Right ventricle myocardium superior (tissue), 1 donor: ENCODE measurements around the gene FOXK2. TPM values are rescaled to one million over a fixed set of nuclear protein-coding genes. Genes with fewer than 3 reads are reported as not detected.
A peak's percentile ranks its signal among the peaks of the same experiment; 100 is the strongest.

ENCODE experiments used
- ATAC-seq: fragments of 200-7000 bp; cut with Tn5 transposase; one replicate; pipeline ENCODE4 v1.9.1; 2020; ENCODE audit warnings: mild to moderate bottlenecking; ENCODE audit not compliant: poor library complexity
- DNase-seq: peaks from one replicate; pipeline ENCODE4 v3.0.0-alpha.2; 2020
- intact Hi-C: fragments of 100-400 bp; cut with DNase I; formaldehyde crosslinking; loops from one replicate; pipeline ENCODE4 v1.11.2; 2022
- long read RNA-seq: library from polyadenylated mRNA; unstranded; transcript quantifications from one replicate; pipeline ENCODE4 v2.0.0, GENCODE V29; 2021
- total RNA-seq: library from RNA; stranded (reverse); fragmentation: NEBNext Ultra II Directional; extraction: Animal tissue kit (Norgen Biotek cat#: 25700); gene quantifications from one replicate; pipeline ENCODE4 v1.2.1, GENCODE V29; 2021
- donor health status: DM: no; HTN: yes; CAD: no; lungs with severe emphysema.

FOXK2 gene
- total RNA-seq = 34.3 TPM
- long read RNA-seq, full-length matches to known transcripts = 44 of 73 reads
- long read RNA-seq, partial matches to known transcripts = 26 of 73 reads
- long read RNA-seq, other reads (novel, unspliced or antisense) = 3 of 73 reads

DNA sequence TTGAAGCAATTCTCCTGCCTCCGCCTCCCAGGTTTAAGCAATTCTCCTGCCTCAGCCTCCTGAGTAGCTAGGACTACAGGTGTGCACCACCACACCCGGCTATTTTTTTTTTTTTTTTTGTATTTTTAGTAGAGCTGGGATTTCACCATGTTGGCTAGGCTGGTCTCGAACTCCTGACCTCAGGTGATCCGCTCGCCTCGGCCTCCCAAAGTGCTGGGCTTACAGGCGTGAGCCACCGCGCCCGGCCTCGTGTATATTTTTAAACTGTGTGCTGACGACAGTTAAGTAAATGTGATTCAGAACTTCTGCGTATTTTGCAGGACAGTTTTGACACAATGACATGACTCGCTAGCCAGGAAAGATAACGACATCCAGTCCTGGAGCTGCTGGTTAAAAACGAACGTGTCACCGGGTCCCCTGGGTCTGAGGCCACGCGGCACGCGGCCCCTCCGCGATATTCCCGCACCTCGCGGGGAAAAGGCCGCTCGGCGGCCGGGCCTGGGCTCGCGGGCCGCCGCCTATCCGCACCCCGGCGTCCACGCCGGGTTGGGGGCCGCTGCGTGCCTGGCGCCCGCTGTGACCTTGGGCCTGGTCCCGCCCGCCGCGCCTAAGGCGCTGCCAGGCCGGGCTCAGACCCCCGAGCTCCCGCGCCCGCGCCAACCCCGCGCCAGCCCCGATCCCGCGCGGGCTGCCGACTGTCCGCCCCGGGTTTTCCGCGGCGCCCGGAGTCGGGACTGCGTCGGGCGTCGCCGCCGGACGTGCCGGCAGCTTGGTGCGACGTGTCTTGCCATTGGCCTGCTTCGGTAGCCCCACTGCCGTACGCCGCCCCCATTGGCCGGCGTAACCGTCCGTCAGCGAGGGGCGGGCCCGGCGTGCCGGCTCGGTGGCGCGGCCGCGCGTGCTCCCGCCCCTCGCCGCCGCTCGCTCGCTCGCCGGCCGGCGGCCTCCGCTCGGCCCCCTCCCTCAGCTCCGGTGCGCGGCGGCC is at the start of gene FOXK2:
FOXK2 (plus strand) TSS at position 907 of the 985 bp plus-strand sequence. CDS start 157 bp downstream, outside the sequence.
- peak; percentile 98 for ATAC-seq
- peak; percentile 95 for DNase-seq
- intact Hi-C loops = no loop called here

DNA sequence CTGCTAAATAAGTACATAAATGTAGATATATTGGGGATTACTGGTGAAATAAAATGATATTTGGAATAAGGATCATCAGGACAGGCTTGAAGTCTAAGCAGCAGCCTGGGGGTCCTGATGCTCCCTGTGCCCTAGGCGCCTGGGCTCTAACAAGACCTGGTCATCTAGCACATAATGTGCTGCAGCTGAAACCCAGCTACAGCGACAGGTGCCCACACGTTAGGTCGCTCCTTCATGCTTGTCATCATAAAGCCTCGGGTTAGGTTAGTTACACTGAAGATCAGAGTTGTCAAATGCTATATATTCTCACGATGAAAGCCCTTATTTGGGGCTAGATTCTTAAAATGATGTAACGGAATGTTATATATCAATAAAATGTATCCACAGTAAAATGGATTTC is 49.5 kb upstream of the FOXK2 start:
- intact Hi-C loops = no loop called here
- DNase-seq (no peak), ATAC-seq (no peak)

DNA sequence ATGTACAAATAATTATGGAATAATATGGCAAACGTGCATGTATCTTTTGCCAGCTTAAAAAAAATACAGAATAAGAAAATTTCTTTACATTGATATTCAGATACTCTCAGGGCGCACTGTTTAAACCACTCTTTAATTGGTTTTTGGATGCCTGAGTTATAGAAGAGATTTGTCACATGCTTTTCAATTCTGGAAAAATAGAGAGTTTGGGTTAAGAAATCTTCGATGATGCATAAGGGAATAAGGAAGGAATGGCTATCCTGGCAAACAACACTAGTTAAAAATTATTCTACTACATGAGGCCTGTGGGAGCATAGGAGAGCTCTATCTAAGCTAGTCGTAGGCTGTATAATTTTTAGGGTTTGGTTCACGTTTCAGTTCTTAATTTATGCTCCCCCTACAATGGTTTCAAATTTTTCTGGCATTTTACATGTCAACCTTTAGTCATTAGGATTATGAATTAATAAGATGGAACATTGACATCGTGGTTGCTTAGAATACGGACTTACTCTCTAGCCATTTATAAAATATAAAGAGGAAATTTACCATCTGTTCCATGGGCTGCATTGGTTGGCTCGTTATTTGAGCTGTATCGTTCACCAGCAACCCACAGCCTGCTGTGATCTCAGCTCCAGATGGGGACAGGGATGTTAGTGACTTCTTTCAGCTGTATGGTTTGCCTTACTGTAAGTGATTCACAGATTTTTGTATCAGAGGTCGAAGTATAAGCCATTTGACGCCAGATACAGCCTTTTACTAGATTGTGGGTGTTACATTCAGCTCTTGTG is 45.1 kb upstream of the FOXK2 start:
- intact Hi-C loops = no loop called here
- ATAC-seq = no peak
- no peak for DNase-seq

DNA sequence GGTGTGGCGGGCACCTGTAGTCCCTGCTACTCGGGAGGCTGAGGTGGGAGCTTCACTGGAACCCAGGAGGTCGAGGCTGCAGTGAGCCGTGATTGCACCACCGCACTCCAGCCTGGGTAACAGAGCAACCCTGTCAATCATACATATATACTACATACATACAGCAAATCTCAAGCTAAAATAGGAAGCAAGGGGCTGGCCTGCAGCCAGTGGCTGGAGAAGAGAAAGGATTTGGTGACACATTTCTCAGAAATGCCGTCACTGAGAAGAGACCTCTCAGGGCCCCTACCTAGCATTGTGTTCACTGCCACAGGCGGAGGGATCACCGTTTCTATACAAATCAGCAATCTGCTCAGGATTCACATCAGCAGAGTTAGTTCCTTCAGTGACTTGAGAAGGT is 44.1 kb upstream of the FOXK2 start:
- intact Hi-C loops = no loop called here
- ATAC-seq (no peak), DNase-seq (no peak)

DNA sequence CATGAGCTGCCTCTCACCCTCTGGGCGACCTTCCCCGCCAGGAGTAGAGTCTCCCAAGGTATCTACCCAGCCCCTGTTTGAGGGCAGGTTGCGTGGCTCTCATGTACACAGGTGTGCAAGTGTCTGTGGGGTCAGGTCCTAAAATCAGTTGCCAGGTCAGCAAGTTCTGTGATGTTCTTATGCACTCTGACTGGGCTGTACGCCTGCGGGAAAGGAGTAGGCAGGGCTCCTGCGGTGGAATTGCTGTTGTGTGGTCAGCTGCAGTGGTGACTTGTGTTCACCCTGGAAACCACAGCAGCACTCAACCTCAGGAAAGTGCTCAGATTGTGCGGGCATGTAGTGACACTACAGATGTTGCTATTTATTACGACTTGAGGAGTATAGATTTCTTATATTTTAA is 41.6 kb upstream of the FOXK2 start:
- DNase-seq = no peak
- intact Hi-C loops = no loop called here
- ATAC-seq = no peak

DNA sequence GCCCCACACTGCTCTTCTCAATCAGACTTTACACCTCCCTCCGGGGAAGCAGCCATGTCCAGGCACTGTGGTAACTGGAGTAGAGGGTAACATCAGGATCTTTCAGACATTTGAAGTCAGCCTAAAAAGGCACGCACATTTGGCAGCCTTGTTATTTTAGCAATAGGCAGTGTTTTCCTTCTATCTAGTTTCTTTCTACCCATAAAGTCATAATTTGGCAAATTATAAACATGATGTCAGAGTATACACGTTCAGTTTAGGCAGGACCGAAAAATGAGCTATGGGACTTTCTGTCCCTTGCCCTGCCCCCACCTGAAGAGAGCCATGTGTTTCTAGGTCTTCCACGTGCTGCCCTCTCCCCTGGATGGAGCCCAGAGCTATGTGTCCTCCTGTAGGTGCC is 39.9 kb upstream of the FOXK2 start:
- DNase-seq = no peak
- no peak for ATAC-seq
- intact Hi-C loops = no loop called here

DNA sequence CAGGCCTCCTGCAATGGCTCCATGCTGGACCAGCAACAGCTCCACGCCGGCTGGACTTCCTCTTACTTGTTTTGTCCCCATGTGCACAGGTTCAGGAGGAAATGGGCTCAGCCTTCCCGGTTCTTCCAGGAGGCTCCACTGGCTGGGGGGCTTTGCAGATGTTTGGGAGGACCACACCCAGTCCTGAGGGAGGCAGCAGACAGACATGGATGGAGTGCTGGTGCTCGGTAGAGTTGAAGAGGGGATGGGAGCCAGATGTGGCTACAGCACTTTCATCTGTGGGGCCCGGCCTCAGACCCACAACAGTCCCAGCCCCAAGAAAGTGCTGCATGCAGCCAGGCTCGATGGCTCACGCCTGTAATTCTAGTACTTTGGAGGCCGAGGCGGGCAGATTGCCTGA is 39.2 kb upstream of the FOXK2 start:
- no peak for ATAC-seq

DNA sequence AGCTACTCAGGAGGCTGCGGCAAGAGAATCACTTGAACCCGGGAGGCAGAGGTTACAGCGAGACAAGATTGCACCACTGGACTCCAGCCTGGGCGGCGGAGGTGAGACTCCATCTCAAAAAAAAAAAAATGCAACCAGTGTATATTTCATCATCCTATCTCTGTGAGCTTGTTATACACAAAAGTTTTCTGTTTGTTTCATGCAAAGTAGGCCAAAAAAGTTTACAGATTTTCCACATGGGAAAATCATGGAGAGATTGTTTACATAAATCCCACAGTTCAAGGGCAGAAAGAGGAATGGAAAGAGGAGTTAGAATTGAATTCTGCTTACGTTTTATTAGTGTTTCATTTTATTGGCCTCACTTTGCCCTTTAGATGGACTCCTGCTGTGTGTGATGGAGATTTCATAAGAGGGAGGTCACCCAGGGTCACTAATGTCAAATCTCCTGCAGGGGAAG is 36.3 kb upstream of the FOXK2 start:
- ATAC-seq = no peak
- intact Hi-C loops = no loop called here

More for the DNA sequence above, 39.2 kb upstream of the FOXK2 start:
- no peak for DNase-seq
- intact Hi-C loops = no loop called here

DNA sequence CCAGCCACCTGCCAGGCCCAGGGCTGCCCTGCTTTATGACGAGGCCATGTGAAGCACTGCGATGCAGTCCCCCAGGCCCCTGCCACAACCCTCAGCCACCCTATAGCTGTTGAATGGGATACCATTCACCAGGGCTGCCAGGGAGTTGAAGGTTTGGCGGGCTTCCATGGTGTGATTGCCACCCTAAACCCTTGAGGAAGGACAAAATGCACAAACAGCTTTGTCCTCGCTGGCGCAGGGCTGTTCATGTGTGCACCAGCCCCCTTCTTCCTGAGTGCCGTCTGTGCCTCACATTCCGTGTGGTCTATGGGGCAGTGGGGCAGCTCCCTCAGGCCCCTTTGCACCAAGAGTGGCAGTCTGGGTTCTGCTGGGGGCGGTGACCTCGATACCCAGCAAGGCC is 35.7 kb upstream of the FOXK2 start:
- DNase-seq (no peak), ATAC-seq (peak; percentile 50)
- intact Hi-C loops = no loop called here

More for the DNA sequence above, 36.3 kb upstream of the FOXK2 start:
- no peak for DNase-seq

DNA sequence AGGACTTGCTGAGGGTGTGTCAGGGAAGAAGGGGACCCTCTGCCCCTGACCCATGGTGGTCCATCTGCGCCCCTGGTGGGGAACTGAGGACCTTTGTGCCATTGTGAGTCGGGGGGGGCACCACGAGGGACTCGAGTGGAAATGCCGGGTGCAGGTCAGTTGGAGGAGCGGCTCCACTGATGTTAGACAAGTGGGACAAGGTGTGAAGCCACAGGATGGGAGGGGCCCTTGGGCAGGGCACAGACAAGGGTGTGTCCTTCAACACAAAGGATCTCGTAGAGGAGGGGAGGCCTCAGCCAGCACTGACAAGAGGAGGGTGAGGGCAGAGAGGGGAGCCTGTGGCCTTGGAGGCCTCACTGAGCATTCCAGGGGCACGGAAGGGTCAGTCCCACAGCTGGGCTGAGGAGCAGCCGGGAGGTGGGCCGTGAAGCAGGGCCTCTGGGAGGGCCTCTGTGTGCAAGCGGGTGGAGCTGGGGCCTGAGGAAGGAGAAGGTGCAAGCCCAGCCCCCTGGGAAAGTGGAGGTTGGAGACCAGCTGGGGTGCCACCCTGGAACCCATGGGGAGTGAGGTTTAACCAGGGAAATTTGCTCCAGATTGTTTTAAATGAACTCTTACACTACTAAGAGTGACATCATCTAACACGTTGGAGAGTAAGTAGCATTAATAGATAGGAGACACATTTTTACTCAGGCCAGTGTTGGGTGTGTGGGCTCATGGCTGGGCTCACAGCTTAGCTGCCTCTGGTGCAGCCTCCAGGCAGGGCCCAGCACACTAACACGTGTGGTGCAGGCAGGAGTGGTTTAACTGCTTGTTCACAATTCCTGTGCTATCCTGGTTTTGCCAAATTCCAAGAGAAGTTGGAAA is 33.1 kb upstream of the FOXK2 start:
- ATAC-seq (no peak), DNase-seq (no peak)
- intact Hi-C loops = no loop called here

DNA sequence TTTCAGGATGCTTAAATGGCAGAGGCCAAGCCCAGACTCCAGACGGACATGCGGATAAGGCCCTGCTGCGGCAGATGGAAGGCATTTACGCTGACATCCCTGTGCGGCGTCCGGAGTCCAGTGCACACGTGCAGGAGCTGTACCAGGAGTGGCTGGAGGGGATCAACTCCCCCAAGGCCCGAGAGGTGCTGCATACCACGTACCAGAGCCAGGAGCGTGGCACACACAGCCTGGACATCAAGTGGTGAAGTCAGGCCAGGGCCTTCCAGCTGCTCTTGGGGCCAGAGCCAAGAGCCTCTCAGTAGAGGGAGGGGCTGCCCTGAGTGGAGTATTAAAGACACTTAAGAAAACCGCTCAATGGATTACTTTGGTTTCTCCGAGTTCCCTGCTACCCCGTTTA is 31.6 kb upstream of the FOXK2 start:
- intact Hi-C loops = no loop called here
- DNase-seq (peak; percentile 69), ATAC-seq (peak; percentile 76)

DNA sequence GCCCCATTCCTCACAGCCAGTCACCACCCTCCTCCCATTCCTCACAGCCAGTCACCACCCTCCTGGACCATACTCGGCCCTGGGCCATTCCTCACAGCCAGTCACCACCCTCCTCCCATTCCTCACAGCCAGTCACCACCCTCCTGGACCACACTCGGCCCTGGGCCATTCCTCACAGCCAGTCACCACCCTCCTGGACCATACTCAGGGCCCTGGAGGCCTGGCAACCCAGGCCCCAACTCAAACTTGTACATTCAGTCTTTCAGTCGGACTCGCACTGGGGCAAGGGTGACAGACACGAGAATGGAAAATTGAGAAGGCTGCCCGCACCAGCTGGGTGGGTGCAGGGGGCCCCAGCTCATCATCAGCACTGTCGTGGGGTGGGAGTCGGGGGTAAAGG is 30.4 kb upstream of the FOXK2 start:
- intact Hi-C loops = no loop called here
- DNase-seq (peak; percentile 86), ATAC-seq (peak; percentile 91)

DNA sequence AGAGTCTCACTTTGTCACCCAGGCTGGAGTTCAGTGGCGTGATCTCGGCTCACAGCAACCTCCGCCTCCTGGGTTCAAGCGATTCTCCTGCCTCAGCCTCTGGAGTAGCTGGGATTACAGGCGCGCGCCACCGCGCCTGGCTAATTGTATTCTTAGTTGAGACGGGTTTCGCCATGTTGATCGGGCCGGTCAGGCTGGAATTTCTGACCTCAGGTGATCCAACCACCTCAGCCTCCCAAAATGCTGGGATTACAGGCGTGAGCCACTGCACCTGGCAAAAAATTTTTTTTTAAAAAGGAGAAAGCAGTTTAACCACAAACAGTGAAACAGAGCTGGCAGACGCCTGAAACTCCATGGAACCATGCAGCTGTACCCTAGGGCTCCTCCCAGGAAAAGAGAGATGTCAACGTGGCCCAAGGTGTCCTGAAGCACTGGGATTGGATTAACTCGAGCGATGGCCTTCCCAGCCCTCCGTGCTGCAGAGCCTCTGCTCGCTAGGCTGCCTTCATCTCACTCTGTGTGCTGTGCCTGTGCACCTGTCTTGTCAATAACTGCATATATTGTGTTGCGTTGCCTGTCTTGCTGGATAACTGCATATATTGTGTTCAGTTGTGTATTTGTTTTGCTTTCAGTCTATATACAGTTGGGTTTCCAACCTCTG is 29.6 kb upstream of the FOXK2 start:
- intact Hi-C loops = loop anchor here (10.0 kb wide), 1 partner anchor 55 kb away; no protein-coding TSS in a partner anchor
- no peak for ATAC-seq
- no peak for DNase-seq

DNA sequence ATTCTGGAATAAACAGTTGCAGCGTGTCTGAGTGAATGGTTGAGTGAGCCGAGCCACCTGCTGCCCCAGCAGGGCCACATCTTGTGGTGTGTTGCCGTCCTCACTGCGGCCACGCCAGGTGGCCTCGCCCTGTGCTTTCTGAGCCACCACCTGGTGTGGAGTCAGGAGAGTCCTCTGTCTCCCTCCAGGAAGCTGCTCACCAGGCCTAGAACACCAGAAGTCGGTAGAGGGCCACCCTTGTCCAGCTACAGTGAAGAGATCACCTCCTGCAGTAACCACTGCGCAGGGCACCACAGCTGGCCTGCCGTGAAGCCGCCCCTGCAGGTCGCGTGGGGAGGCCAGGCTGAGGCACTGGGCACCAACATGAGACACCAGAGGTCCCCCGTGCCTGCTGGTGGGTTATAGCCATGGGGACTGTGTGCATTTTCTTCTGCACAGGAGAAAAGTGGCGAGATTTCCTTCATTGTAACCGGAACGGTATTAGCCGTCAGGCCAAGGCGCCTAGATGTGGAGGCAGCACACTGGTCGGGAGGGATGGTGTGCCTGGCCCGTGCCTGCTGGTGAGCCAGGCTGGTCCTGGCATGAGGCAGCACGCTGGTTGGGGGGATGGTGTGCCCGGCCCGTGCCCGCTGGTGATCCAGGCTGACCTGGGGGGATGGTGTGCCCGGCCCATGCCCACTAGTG is 28.9 kb upstream of the FOXK2 start:
- DNase-seq (no peak), ATAC-seq (no peak)
- intact Hi-C loops = loop anchor here (10.0 kb wide), 1 partner anchor 54 kb away; no protein-coding TSS in a partner anchor

DNA sequence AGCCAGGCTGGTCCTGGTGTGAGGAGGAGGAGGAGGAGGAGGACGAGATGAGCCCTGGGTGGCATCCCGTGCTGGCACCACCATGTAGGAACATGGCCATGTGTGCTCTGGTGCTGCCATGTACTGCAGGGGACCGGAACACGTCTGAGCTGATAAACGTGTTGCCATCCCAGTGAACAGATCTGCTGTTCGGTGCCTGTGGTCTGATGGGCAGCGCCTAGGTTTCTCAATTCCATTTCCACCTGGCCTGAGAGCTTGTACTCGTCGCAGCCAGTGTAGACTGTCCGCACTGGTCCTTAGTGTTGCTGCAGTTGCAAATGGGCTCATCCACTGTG is 28.4 kb upstream of the FOXK2 start:
- no peak for DNase-seq
- ATAC-seq = no peak
- intact Hi-C loops = loop anchor here (10.0 kb wide), 1 partner anchor 54 kb away; no protein-coding TSS in a partner anchor

DNA sequence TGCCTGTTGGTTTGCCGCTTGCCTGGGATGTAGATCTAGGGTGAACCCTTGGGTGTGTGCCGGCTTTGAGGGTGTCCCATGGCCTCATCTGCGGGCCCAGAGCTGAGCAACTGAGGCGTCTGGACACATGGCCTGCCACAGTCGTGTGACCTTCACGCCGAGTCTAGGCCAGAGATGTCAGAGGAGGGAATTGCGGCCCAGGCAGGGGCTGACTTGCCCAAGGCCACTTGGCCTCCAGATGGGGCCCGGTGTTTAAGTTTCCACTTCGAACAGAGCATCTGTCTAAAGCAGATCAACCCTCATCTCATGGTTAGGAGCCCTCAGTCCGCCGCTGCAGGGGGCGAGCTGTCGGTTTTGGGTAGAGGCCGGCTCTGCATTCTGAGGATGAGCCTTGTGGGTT is 28.0 kb upstream of the FOXK2 start:
- intact Hi-C loops = loop anchor here (10.0 kb wide), 1 partner anchor 53 kb away; no protein-coding TSS in a partner anchor
- DNase-seq = no peak

DNA sequence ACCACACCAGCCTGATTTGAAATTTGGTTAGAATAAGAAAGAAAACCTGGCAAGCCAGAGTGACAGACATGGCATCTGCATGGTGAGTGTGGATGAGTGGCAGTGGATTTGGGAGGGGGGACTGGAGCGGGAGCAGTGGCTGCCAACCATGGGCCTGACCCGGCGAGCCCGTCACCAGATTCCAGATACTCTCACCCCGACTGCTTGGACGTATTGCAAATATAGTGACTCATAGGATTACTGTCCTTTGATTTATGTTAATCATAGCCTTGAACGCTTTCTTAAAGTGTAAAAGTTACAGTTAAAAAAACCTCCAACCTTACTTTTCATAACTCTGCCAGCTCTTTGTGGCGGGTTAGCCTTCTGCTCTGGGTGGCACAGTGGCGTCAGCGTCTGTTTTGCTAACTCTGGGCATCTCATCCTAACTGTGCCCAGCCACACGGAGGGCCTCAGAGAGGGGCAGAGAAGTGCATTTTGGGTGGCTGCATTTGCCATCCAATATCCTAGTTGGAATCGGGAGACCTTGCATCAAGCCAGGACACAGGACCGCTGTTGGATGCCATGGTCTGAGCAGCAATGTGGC is 26.8 kb upstream of the FOXK2 start:
- intact Hi-C loops = loop anchor here (10.0 kb wide), 1 partner anchor 52 kb away; no protein-coding TSS in a partner anchor
- DNase-seq (no peak), ATAC-seq (no peak)

More for the DNA sequence above, 28.0 kb upstream of the FOXK2 start:
- no peak for ATAC-seq
